ENCODE data around the gene KLK15.

- TF ChIP-seq CTCF (IDR thresholded peaks at IDR 0.05) (no peak), POLR2A (IDR thresholded peaks at IDR 0.05) (no peak)
These were observed 9.9 kb downstream of the KLK15 start, which contains the start of gene KLK1 for GRCh38 chr19:50823389-50824042.
